Fibroblast of skin of right biceps (primary cell): ENCODE data around the gene DDX19B.
"Not testable (repeated sequence)": the region's sequence is repeated elsewhere in the genome, so short reads cannot be mapped to it uniquely, and the experiment has no call there.

Source experiments
- DNase-seq: peaks from one replicate; pipeline ENCODE4 v3.0.0-alpha.2; 2013

The DDX19B gene

GRCh38 chr16:70298988-70299938 is at the start of gene DDX19B:
DDX19B (plus strand) TSS chr16:70299186; CDS start chr16:70299298, 112 bp downstream.
- DNase-seq: peak; percentile 67

GRCh38 chr16:70249697-70250096 is 49.3 kb upstream of the DDX19B start:
- DNase-seq: not testable (repeated sequence)

- DNase-seq: peak; percentile 41
These were observed 48.0 kb upstream of the DDX19B start for GRCh38 chr16:70250748-70251628.

GRCh38 chr16:70251629-70252354 is 47.2 kb upstream of the DDX19B start, which contains the start of gene EXOSC6:
EXOSC6 (minus strand) TSS chr16:70251940; CDS start chr16:70251900, 40 bp downstream.
- peak; percentile 95 for DNase-seq

GRCh38 chr16:70252355-70252988 is 46.5 kb upstream of the DDX19B start:
- DNase-seq: peak; percentile 14

GRCh38 chr16:70253291-70254106 is 45.5 kb upstream of the DDX19B start:
- peak; percentile 35 for DNase-seq

GRCh38 chr16:70254180-70254964 is 44.6 kb upstream of the DDX19B start:
- no peak for DNase-seq

- DNase-seq: no peak
These were observed 44.1 kb upstream of the DDX19B start for GRCh38 chr16:70254965-70255286.

- no peak for DNase-seq
These were observed 43.4 kb upstream of the DDX19B start for GRCh38 chr16:70255574-70255973.

- DNase-seq: no peak
These were observed 41.6 kb upstream of the DDX19B start for GRCh38 chr16:70257391-70257790.

GRCh38 chr16:70258065-70258464 is 40.9 kb upstream of the DDX19B start:
- no peak for DNase-seq

- no peak for DNase-seq
These were observed 40.0 kb upstream of the DDX19B start for GRCh38 chr16:70258946-70259345.

GRCh38 chr16:70259903-70260302 is 39.1 kb upstream of the DDX19B start:
- DNase-seq: not testable (repeated sequence)

- DNase-seq: peak; percentile 41
These were observed 31.5 kb upstream of the DDX19B start for GRCh38 chr16:70267516-70267915.

- not testable (repeated sequence) for DNase-seq
These were observed 31.1 kb upstream of the DDX19B start for GRCh38 chr16:70267922-70268321.

GRCh38 chr16:70269471-70269870 is 29.5 kb upstream of the DDX19B start:
- no peak for DNase-seq

- no peak for DNase-seq
These were observed 28.8 kb upstream of the DDX19B start for GRCh38 chr16:70270176-70270575.

GRCh38 chr16:70271696-70272095 is 27.3 kb upstream of the DDX19B start:
- DNase-seq: no peak

GRCh38 chr16:70276392-70276791 is 22.6 kb upstream of the DDX19B start:
- DNase-seq: no peak

- not testable (repeated sequence) for DNase-seq
These were observed 11.5 kb upstream of the DDX19B start for GRCh38 chr16:70287304-70287971.
